K562 (cell line): ENCODE measurements around the gene MIEN1. TPM values are rescaled to one million over a fixed set of nuclear protein-coding genes. Genes with fewer than 3 reads are reported as not detected.

ENCODE experiments used
- ATAC-seq: fragments of 200-7000 bp; cut with Tn5 transposase; 3 replicates; pipeline ENCODE4 v1.9.1; 2020; ENCODE audit warnings: moderate library complexity
- BruUV-seq: library from RNA; stranded (reverse); fragments of 400-500 nt; replicated peaks from 2 replicates; lab custom pipeline; 2021; lab: Mats Ljungman, UMichigan
- CTCF ChIA-PET: fragments of 300-600 bp; formaldehyde crosslinking; extraction: SDS; loops from one replicate; lab custom pipeline; 2021; ENCODE audit warnings: low intra/inter-chr PET ratio; lab: Yijun Ruan, JAX
- POLR2A ChIA-PET: fragments of 300-600, 350-650 bp; sonication (Branson Sonifier 250); formaldehyde crosslinking; extraction: SDS; loops from one replicate; lab custom pipeline; 2021; ENCODE audit warnings: antibody characterized with exemption, inconsistent platforms; lab: Yijun Ruan, JAX
- DNase-seq, 4 experiments: peaks; one replicate each; pipeline versions ENCODE4 v3.0.0 to v3.0.0-alpha.2; 2011 to 2018; ENCODE audit warnings: low spot score in 3 of 4, mixed read lengths in 3 of 4; ENCODE audit errors: extremely low read depth in 1 of 4
- FAIRE-seq: peaks from 2 replicates; lab custom pipeline; 2011; peaks lifted over from hg19 to GRCh38; lab: Jason Lieb, UNC
- H2AFZ ChIP-seq: 2 replicates; pipeline ENCODE4 v1.6.0; 2011; ENCODE audit warnings: low read depth, low read length, control low read depth, inconsistent platforms
- H3K27ac ChIP-seq: fragments of 200-600 bp; 3 replicates; pipeline ENCODE4 v1.8.0; 2011; ENCODE audit warnings: low read depth, mild to moderate bottlenecking, control low read depth, inconsistent platforms, low read length, moderate library complexity, mixed read lengths; ENCODE audit errors: extremely low read depth
- H3K27me3 ChIP-seq, 2 experiments: fragments of 300-600 bp in 1 of 2; 2 replicates in 1 of 2; 3 replicates in 1 of 2; pipeline versions ENCODE4 v1.6.0 to v1.8.0; 2011; ENCODE audit warnings: inconsistent platforms in 2 of 2, low read length in 2 of 2, mild to moderate bottlenecking in 1 of 2, mixed read lengths in 1 of 2, moderate library complexity in 1 of 2; ENCODE audit not compliant: control insufficient read depth in 2 of 2, insufficient read depth in 2 of 2
- H3K36me3 ChIP-seq: fragments of 300-600 bp; 3 replicates; pipeline ENCODE4 v1.8.0; 2011; ENCODE audit warnings: mild to moderate bottlenecking, low read length, inconsistent platforms; ENCODE audit not compliant: control insufficient read depth, insufficient read depth
- H3K4me1 ChIP-seq, 2 experiments: fragments of 200-600 bp in 1 of 2; replicated peaks in 1 of 2; 2 replicates in 1 of 2; 3 replicates in 1 of 2; pipeline versions ENCODE4 v1.5.1 to v1.8.0; 2011; ENCODE audit warnings: inconsistent platforms in 2 of 2, low read length in 2 of 2, mild to moderate bottlenecking in 1 of 2, mixed read lengths in 1 of 2, moderate library complexity in 1 of 2; ENCODE audit not compliant: control insufficient read depth in 2 of 2, insufficient read depth in 2 of 2
- H3K4me2 ChIP-seq: 2 replicates; pipeline ENCODE4 v1.6.1; 2011; ENCODE audit warnings: low read length, control low read depth, inconsistent platforms, mixed read lengths; ENCODE audit not compliant: insufficient read depth
- H3K4me3 ChIP-seq: fragments of 200-600 bp; sonication (generic), shearing (Covaris generic); 2 replicates; pipeline ENCODE4 v1.5.1; 2016; ENCODE audit warnings: control low read depth, inconsistent platforms
- H3K79me2 ChIP-seq: fragments of 200-600 bp; 3 replicates; pipeline ENCODE4 v1.8.0; 2011; ENCODE audit warnings: low read length, inconsistent platforms; ENCODE audit not compliant: control insufficient read depth, insufficient read depth
- H3K9ac ChIP-seq, 2 experiments: 2 replicates each; pipeline versions ENCODE4 v1.6.0 to v1.6.1; 2011; ENCODE audit warnings: low read depth in 2 of 2, low read length in 2 of 2, control low read depth in 1 of 2, inconsistent platforms in 1 of 2, mild to moderate bottlenecking in 1 of 2, mixed read lengths in 1 of 2; ENCODE audit not compliant: insufficient read depth in 1 of 2
- H3K9me1 ChIP-seq: one replicate; pipeline ENCODE4 v1.6.0; 2011; ENCODE audit warnings: inconsistent platforms, mild to moderate bottlenecking, low read length, moderate library complexity; ENCODE audit not compliant: control insufficient read depth, insufficient read depth
- H3K9me3 ChIP-seq: replicated peaks from 2 replicates; pipeline ENCODE4 v1.5.1; 2011; ENCODE audit warnings: low read depth, low read length, inconsistent platforms; ENCODE audit not compliant: control insufficient read depth, insufficient read depth
- H4K20me1 ChIP-seq: replicated peaks from 2 replicates; pipeline ENCODE4 v1.6.1; 2011; ENCODE audit warnings: low read length, inconsistent platforms, mixed read lengths; ENCODE audit not compliant: control insufficient read depth, insufficient read depth
- ETS1 ChIP-seq: conservative IDR thresholded peaks from 2 replicates; pipeline ENCODE4 v1.6.1; 2011; ENCODE audit warnings: low read depth, mild to moderate bottlenecking, low read length; ENCODE audit not compliant: control insufficient read depth
- JUN ChIP-seq, 2 experiments: sonication (generic) in 1 of 2; formaldehyde crosslinking in 1 of 2; IDR thresholded peaks; 2 replicates each; pipeline versions ENCODE4 v1.6.1 to v1.8.0; 2012 to 2022; ENCODE audit warnings: borderline replicate concordance in 2 of 2, mild to moderate bottlenecking in 2 of 2, improper control_type of control experiment in 1 of 2, low read depth in 1 of 2, low read length in 1 of 2, missing genetic modification reagents in 1 of 2
- L3MBTL2 ChIP-seq: fragments of 450-650 bp; IDR thresholded peaks from 2 replicates; pipeline ENCODE4 v1.6.1; 2016; ENCODE audit warnings: mild to moderate bottlenecking, moderate library complexity
- NEUROD1 ChIP-seq: fragments of 150-350 bp; IDR thresholded peaks from 2 replicates; pipeline ENCODE4 v1.6.1; 2014; ENCODE audit warnings: borderline replicate concordance, low read length, low read depth; ENCODE audit not compliant: partially characterized antibody
- SAFB2 ChIP-seq: fragments of 200-400 bp; formaldehyde crosslinking; IDR thresholded peaks from 2 replicates; pipeline ENCODE4 v1.6.1; 2018; ENCODE audit warnings: borderline replicate concordance, low read length, low read depth, moderate library complexity; ENCODE audit not compliant: severe bottlenecking
- STAT6 ChIP-seq: sonication (generic); formaldehyde crosslinking; IDR thresholded peaks from 2 replicates; pipeline ENCODE4 v1.8.1; 2023; ENCODE audit warnings: mild to moderate bottlenecking, missing genetic modification reagents
- TSC22D4 ChIP-seq: fragments of 450-650 bp; IDR thresholded peaks from 2 replicates; pipeline ENCODE4 v1.6.1; 2016; ENCODE audit warnings: missing genetic modification characterization, missing biosample characterization, control low read depth
- ZNF324 ChIP-seq: fragments of 250-450 bp; sonication (Bioruptor Pico); IDR thresholded peaks from 2 replicates; pipeline ENCODE4 v1.4.0; 2020; ENCODE audit warnings: mild to moderate bottlenecking
- ZNF655 ChIP-seq: fragments of 250-450 bp; sonication (Bioruptor Pico); IDR thresholded peaks from 2 replicates; pipeline ENCODE4 v1.5.0; 2021
- WGBS: fragments of 100-300 bp; shearing (Covaris generic); methylation state at CpG from one replicate; pipeline ENCODE4 v1.1.6; 2016; ENCODE audit warnings: low coverage, mixed read lengths; ENCODE audit not compliant: insufficient coverage; ENCODE audit errors: missing lambda C conversion rate; 5-methylcytosine and 5-hydroxymethylcytosine counted together
- in situ Hi-C: fragments of 300-500 bp; cut with MboI; formaldehyde crosslinking; loops from 4 replicates; pipeline ENCODE4 v1.15.0; 2018; ENCODE audit warnings: inconsistent platforms, mixed read lengths
- intact Hi-C: fragments of 100-400 bp; cut with micrococcal nuclease; formaldehyde crosslinking; loops from 2 replicates; pipeline ENCODE4 v1.14.2; 2022
- polyA plus RNA-seq, 8 experiments: library from polyadenylated mRNA; depleted of rRNA in 4 of 8; stranded (reverse) in 5 of 8; unstranded in 3 of 8; fragments of >200 nt; fragmentation: Nextera tagmentation in 2 of 8; fragmentation: Illumina TruSeq in 1 of 8; extraction: Ambion mirVana in 2 of 8; extraction: Trizol in 1 of 8; gene quantifications; 2 replicates each; pipeline versions ENCODE4 v1.2.1 to v1.2.3, GENCODE V29; 2011 to 2014; ENCODE audit warnings: inconsistent platforms in 1 of 8, missing spikeins in 1 of 8
- total RNA-seq, 7 experiments: library from RNA; depleted of rRNA in 6 of 7; stranded (reverse); fragments of >200 nt in 6 of 7; fragmentation: Illumina TruSeq in 2 of 7; extraction: Trizol in 2 of 7; gene quantifications; 2 replicates each; pipeline versions ENCODE4 v1.2.1 to v1.2.3, GENCODE V29; 2011 to 2021; ENCODE audit warnings: low replicate concordance in 1 of 7
- TF ChIP-seq, protein P1 (sequence below): IDR thresholded peaks from 3 replicates; pipeline ENCODE4 v1.6.1; 2011; ENCODE audit warnings: borderline replicate concordance, mild to moderate bottlenecking; ENCODE audit not compliant: insufficient read length, insufficient read depth
- TF ChIP-seq, protein P2 (sequence below): fragments of 450-650 bp; IDR thresholded peaks from 2 replicates; pipeline ENCODE4 v1.6.1; 2016; ENCODE audit warnings: low read depth, mild to moderate bottlenecking, moderate library complexity

The MIEN1 gene
- total and polyA plus RNA-seq, 9 of the 15 experiments (the other 6 are each of a cell fraction or from before 2014, with no cell fraction given): 61.3 to 142 (median 78.9) TPM

- in situ Hi-C loops: no loop called here
- H3K27me3 ChIP-seq: no peaks in the 10 kb centered on the region
- peak overlapping the region; percentile 69 for H3K4me2 ChIP-seq
- peak overlapping the region; percentile 74 for H2AFZ ChIP-seq
- H4K20me1 ChIP-seq: no peaks in the 10 kb centered on the region
- H3K79me2 ChIP-seq: no peaks in the 10 kb centered on the region
- H3K9ac ChIP-seq: peak overlapping the region in 1 of 2 experiments; percentile 80; a peak in 2 of 4 replicates
- H3K4me3 ChIP-seq: peak overlapping the region; percentile 44
- H3K9me3 ChIP-seq: no peaks in the 10 kb centered on the region
- H3K4me1 ChIP-seq: peaks cover 20 to 44% of the 10 kb centered on the region in 2 experiments
- no peak for FAIRE-seq
- DNase-seq: no peak
- BruUV-seq: no TSS peak
- no peaks in the 10 kb centered on the region for H3K9me1 ChIP-seq
- H3K36me3 ChIP-seq: no peaks in the 10 kb centered on the region
- POLR2A ChIA-PET: interaction anchor here (0.9 to 1.1 kb wide), 2 partner anchors 14 to 37 kb away, joined by 3 read pairs; partner anchors contain the start of gene ERBB2
- H3K27ac ChIP-seq: no peak overlapping the region
- intact Hi-C loops: no loop called here
- CTCF ChIA-PET: no interaction called here
- WGBS: 70% methylated on average over 5 of the region's 13 CpGs
- ATAC-seq: no peak
- TF ChIP-seq ZNF324 (CRISPR knock-in tag) (no peak), TSC22D4 (tag) (no peak), ETS1 (no peak), STAT6 (CRISPR knock-in tag) (no peak), SAFB2 (no peak), JUN (IDR thresholded peaks at IDR 0.05; ENCODE audit: borderline replicate concordance, low read depth, low read length) (no peak), JUN (CRISPR knock-in tag; IDR thresholded peaks at IDR 0.05; ENCODE audit: borderline replicate concordance) (no peak), ZNF655 (CRISPR knock-in tag) (no peak), NEUROD1 (no peak), L3MBTL2 (no peak)
- TF ChIP-seq, protein P1, sequence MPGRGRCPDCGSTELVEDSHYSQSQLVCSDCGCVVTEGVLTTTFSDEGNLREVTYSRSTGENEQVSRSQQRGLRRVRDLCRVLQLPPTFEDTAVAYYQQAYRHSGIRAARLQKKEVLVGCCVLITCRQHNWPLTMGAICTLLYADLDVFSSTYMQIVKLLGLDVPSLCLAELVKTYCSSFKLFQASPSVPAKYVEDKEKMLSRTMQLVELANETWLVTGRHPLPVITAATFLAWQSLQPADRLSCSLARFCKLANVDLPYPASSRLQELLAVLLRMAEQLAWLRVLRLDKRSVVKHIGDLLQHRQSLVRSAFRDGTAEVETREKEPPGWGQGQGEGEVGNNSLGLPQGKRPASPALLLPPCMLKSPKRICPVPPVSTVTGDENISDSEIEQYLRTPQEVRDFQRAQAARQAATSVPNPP: no peak
- TF ChIP-seq, protein P2, sequence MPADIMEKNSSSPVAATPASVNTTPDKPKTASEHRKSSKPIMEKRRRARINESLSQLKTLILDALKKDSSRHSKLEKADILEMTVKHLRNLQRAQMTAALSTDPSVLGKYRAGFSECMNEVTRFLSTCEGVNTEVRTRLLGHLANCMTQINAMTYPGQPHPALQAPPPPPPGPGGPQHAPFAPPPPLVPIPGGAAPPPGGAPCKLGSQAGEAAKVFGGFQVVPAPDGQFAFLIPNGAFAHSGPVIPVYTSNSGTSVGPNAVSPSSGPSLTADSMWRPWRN: no peak
These were observed 7.0 kb upstream of the MIEN1 start for GRCh38 chr17:39737206-39737759.
